HEK293 (cell line): ENCODE measurements around the gene GSN.

Experiments
- CTCF ChIA-PET: fragments of 350-600 bp; formaldehyde crosslinking; extraction: SDS; loops from one replicate; lab custom pipeline; 2021; ENCODE audit warnings: antibody characterized with exemption; lab: Yijun Ruan, JAX
- POLR2A ChIA-PET: fragments of 300-600 bp; formaldehyde crosslinking; extraction: SDS; loops from one replicate; lab custom pipeline; 2020; ENCODE audit warnings: antibody characterized with exemption, inconsistent platforms; lab: Yijun Ruan, JAX
- H3K27ac ChIP-seq: fragments of 200-500 bp; sonication (Bioruptor generic); 2 replicates; pipeline ENCODE4 v1.5.1; 2014; ENCODE audit warnings: low read depth, low read length, control low read depth, inconsistent platforms; ENCODE audit errors: extremely low read depth
- H3K36me3 ChIP-seq, 2 experiments: fragments of 200-500 bp in 1 of 2; sonication (Bioruptor generic) in 1 of 2; 1 replicate in 1 of 2; 2 replicates in 1 of 2; pipeline ENCODE4 v1.5.1; 2014 to 2017; ENCODE audit warnings: inconsistent platforms in 2 of 2, low read length in 2 of 2; ENCODE audit not compliant: control insufficient read depth in 2 of 2, insufficient read depth in 1 of 2
- H3K4me1 ChIP-seq: fragments of 200-500 bp; sonication (Bioruptor generic); 2 replicates; pipeline ENCODE4 v1.5.1; 2014; ENCODE audit warnings: mild to moderate bottlenecking, low read length, inconsistent platforms; ENCODE audit not compliant: control insufficient read depth, insufficient read depth
- H3K4me3 ChIP-seq: 2 replicates; pipeline ENCODE4 v1.5.1; 2011; ENCODE audit warnings: low read depth, mild to moderate bottlenecking, control low read depth, low read length, moderate library complexity
- H3K9me3 ChIP-seq: fragments of 200-500 bp; sonication (Bioruptor generic); 2 replicates; pipeline ENCODE4 v1.5.1; 2014; ENCODE audit warnings: low read depth, low read length, inconsistent platforms; ENCODE audit not compliant: control insufficient read depth, insufficient read depth
- BCL11B ChIP-seq: fragments of 450-650 bp; formaldehyde crosslinking; IDR thresholded peaks from 2 replicates; pipeline ENCODE4 v1.5.1; 2016; ENCODE audit warnings: low read depth, missing biosample characterization, missing genetic modification characterization
- ELK4 ChIP-seq: IDR thresholded peaks from 2 replicates; pipeline ENCODE4 v1.6.1; 2011; ENCODE audit warnings: mild to moderate bottlenecking, low read depth, low read length, borderline replicate concordance
- SCRT1 ChIP-seq: fragments of 450-650 bp; formaldehyde crosslinking; IDR thresholded peaks from 2 replicates; pipeline ENCODE4 v1.5.1; 2016; ENCODE audit warnings: missing biosample characterization, missing genetic modification characterization, borderline replicate concordance
- SCRT2 ChIP-seq: fragments of 450-650 bp; formaldehyde crosslinking; IDR thresholded peaks from 2 replicates; pipeline ENCODE4 v1.5.1; 2016; ENCODE audit warnings: missing biosample characterization, missing genetic modification characterization
- TCF7L2 ChIP-seq: IDR thresholded peaks from 2 replicates; pipeline ENCODE4 v1.6.1; 2011; ENCODE audit warnings: low read depth, mild to moderate bottlenecking, inconsistent platforms, low read length, moderate library complexity, borderline replicate concordance
- ZBTB21 ChIP-seq: fragments of 450-650 bp; formaldehyde crosslinking; IDR thresholded peaks from 2 replicates; pipeline ENCODE4 v1.5.1; 2017; ENCODE audit warnings: missing biosample characterization, missing genetic modification characterization
- ZNF132 ChIP-seq: fragments of 450-650 bp; formaldehyde crosslinking; IDR thresholded peaks from 2 replicates; pipeline ENCODE4 v1.5.1; 2017; ENCODE audit warnings: missing biosample characterization, missing genetic modification characterization, borderline replicate concordance
- ZNF266 ChIP-seq: fragments of 450-650 bp; formaldehyde crosslinking; IDR thresholded peaks from 2 replicates; pipeline ENCODE4 v1.5.1; 2016; ENCODE audit warnings: missing biosample characterization, missing genetic modification characterization, low read depth
- ZNF280C ChIP-seq: fragments of 450-650 bp; formaldehyde crosslinking; IDR thresholded peaks from 2 replicates; pipeline ENCODE4 v1.5.1; 2016; ENCODE audit warnings: missing biosample characterization, missing genetic modification characterization
- ZNF350 ChIP-seq: fragments of 450-650 bp; formaldehyde crosslinking; IDR thresholded peaks from 2 replicates; pipeline ENCODE4 v1.5.0; 2017; ENCODE audit warnings: missing biosample characterization, mild to moderate bottlenecking, missing genetic modification characterization
- ZNF416 ChIP-seq: fragments of 450-650 bp; formaldehyde crosslinking; IDR thresholded peaks from 2 replicates; pipeline ENCODE4 v1.5.1; 2016; ENCODE audit warnings: missing biosample characterization, missing genetic modification characterization
- ZNF501 ChIP-seq: fragments of 450-650 bp; formaldehyde crosslinking; IDR thresholded peaks from 2 replicates; pipeline ENCODE4 v1.5.1; 2016; ENCODE audit warnings: missing biosample characterization, missing genetic modification characterization
- ZNF600 ChIP-seq: fragments of 450-650 bp; formaldehyde crosslinking; IDR thresholded peaks from 2 replicates; pipeline ENCODE4 v1.5.1; 2016; ENCODE audit warnings: missing biosample characterization, missing genetic modification characterization
- ZNF624 ChIP-seq: fragments of 450-650 bp; formaldehyde crosslinking; IDR thresholded peaks from 2 replicates; pipeline ENCODE4 v1.5.1; 2017; ENCODE audit warnings: missing biosample characterization, missing genetic modification characterization
- ZNF768 ChIP-seq: fragments of 450-650 bp; formaldehyde crosslinking; IDR thresholded peaks from 2 replicates; pipeline ENCODE4 v1.5.1; 2018; ENCODE audit warnings: missing biosample characterization, mild to moderate bottlenecking, missing genetic modification characterization
- ZSCAN23 ChIP-seq: fragments of 450-650 bp; formaldehyde crosslinking; IDR thresholded peaks from 2 replicates; pipeline ENCODE4 v1.5.1; 2016; ENCODE audit warnings: missing biosample characterization, missing genetic modification characterization
- TF ChIP-seq, protein P1 (sequence below): fragments of 450-650 bp; formaldehyde crosslinking; IDR thresholded peaks from 2 replicates; pipeline ENCODE4 v1.5.1; 2016; ENCODE audit warnings: missing biosample characterization, missing genetic modification characterization, low read depth
- TF ChIP-seq, protein P2 (sequence below): fragments of 450-650 bp; formaldehyde crosslinking; IDR thresholded peaks from 2 replicates; pipeline ENCODE4 v1.5.0; 2017; ENCODE audit warnings: missing biosample characterization, missing genetic modification characterization, borderline replicate concordance

The GSN gene

DNA sequence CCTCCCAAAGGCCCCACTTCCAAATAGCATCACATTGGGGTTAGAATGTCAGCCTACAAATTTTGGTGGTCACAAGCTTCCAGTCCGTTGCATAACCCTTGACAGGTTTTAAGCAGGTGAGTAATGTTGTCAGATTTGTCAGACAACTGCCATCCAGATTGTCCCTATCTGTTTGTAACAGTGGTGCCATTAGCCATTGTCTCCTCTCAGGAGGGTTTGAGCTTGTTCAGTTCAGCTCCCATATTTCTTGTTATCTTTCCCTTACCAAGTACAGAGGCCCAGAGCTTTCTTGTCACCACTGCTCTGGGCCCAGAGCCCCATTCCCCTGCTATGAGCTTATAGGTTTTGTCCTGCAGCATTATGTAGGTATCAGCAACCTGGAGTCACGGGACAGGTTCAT is 14.8 kb upstream of the GSN start:
- TF ChIP-seq ZNF501 (tag by site-specific recombination) (no peak), ZNF624 (no peak), ZSCAN23 (tag by site-specific recombination) (no peak), ZBTB21 (no peak), ZNF266 (tag by site-specific recombination) (no peak), BCL11B (tag by site-specific recombination) (no peak), ZNF350 (tag by site-specific recombination) (no peak)
- TF ChIP-seq, protein P1, sequence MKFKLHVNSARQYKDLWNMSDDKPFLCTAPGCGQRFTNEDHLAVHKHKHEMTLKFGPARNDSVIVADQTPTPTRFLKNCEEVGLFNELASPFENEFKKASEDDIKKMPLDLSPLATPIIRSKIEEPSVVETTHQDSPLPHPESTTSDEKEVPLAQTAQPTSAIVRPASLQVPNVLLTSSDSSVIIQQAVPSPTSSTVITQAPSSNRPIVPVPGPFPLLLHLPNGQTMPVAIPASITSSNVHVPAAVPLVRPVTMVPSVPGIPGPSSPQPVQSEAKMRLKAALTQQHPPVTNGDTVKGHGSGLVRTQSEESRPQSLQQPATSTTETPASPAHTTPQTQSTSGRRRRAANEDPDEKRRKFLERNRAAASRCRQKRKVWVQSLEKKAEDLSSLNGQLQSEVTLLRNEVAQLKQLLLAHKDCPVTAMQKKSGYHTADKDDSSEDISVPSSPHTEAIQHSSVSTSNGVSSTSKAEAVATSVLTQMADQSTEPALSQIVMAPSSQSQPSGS (tag by site-specific recombination), result no peak
- TF ChIP-seq, protein P2, sequence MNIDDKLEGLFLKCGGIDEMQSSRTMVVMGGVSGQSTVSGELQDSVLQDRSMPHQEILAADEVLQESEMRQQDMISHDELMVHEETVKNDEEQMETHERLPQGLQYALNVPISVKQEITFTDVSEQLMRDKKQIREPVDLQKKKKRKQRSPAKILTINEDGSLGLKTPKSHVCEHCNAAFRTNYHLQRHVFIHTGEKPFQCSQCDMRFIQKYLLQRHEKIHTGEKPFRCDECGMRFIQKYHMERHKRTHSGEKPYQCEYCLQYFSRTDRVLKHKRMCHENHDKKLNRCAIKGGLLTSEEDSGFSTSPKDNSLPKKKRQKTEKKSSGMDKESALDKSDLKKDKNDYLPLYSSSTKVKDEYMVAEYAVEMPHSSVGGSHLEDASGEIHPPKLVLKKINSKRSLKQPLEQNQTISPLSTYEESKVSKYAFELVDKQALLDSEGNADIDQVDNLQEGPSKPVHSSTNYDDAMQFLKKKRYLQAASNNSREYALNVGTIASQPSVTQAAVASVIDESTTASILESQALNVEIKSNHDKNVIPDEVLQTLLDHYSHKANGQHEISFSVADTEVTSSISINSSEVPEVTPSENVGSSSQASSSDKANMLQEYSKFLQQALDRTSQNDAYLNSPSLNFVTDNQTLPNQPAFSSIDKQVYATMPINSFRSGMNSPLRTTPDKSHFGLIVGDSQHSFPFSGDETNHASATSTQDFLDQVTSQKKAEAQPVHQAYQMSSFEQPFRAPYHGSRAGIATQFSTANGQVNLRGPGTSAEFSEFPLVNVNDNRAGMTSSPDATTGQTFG (tag by site-specific recombination), result no peak
- POLR2A ChIA-PET, result interaction anchor here (1.4 kb wide), 1 partner anchor 15 kb away, joined by 4 read pairs; the partner anchor contains the start of gene GSN
- Histone ChIP-seq H3K4me1 (no peaks in the 10 kb centered on the region), H3K27ac (no peak overlapping the region), H3K4me3 (no peak overlapping the region), H3K9me3 (no peaks in the 10 kb centered on the region), H3K36me3 (no peaks in the 10 kb centered on the region)
- CTCF ChIA-PET, result interaction anchor here (1.6 to 2.2 kb wide), 2 partner anchors 26 to 67 kb away, joined by 5 to 8 read pairs; no protein-coding TSS in a partner anchor

DNA sequence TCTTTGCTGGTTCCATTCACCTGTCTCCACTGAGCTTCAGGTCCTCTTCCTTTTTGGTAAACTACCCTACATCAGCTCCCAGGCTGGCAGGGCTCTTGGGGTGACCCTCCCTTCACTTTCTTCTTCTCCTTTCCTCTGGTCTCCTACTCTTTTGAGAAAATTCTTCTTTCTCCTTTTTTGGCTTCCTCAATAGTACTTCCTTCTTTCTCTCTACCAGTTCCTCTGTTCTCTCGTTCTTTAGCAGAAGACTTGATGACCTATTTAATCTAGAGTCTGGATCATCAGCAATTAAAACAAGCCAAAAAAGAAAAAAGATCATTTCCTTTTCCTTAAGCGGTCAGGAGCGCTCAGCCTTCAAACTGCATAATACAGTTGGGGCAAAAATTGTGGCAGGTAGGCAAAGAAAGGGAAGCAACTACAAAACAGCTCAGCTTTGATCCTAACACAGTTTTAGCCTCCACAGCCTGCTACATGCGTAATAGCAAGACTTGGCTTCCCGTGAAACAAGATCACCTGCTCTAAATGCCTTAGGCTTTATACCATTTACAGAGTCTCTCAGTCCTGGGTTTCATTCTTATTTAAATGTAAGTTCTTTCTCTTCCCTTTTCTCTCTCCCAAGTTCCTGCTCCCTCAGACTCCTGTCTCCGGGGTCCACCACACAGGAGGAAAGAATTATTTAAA is 14.0 kb upstream of the GSN start:
- ChIA-PET CTCF (interaction anchor here (0.9 to 2.2 kb wide), 3 partner anchors 25 to 66 kb away, joined by 4 to 8 read pairs (median 5); no protein-coding TSS in a partner anchor), POLR2A (no interaction called here)
- Histone ChIP-seq H3K36me3 (no peaks in the 10 kb centered on the region), H3K4me3 (no peak overlapping the region), H3K9me3 (no peaks in the 10 kb centered on the region), H3K27ac (no peak overlapping the region), H3K4me1 (no peaks in the 10 kb centered on the region)
- TF ChIP-seq ELK4 (no peak), SCRT2 (tag by site-specific recombination) (no peak), ZNF768 (no peak), TCF7L2 (no peak), ZNF280C (tag by site-specific recombination) (no peak), SCRT1 (tag by site-specific recombination) (no peak), ZNF416 (tag by site-specific recombination) (no peak), ZNF132 (no peak), ZNF600 (tag by site-specific recombination) (no peak)
